HepG2 (cell line): Measurements from ENCODE around the gene QKI. TPM values are rescaled to one million over a fixed set of nuclear protein-coding genes. Genes with fewer than 3 reads are reported as not detected.

Source experiments
- MTF1 ChIP-seq: sonication (generic); formaldehyde crosslinking; IDR thresholded peaks from 2 replicates; pipeline ENCODE4 v1.5.0; 2020; ENCODE audit warnings: missing genetic modification reagents
- NONO ChIP-seq, 2 experiments: fragments of 450-650 bp in 1 of 2; sonication (generic) in 1 of 2; formaldehyde crosslinking in 1 of 2; IDR thresholded peaks in 1 of 2; conservative IDR thresholded peaks in 1 of 2; 2 replicates each; pipeline versions ENCODE4 v1.6.1 to v1.8.0; 2017 to 2022; ENCODE audit warnings: mild to moderate bottlenecking in 1 of 2, missing genetic modification reagents in 1 of 2, moderate library complexity in 1 of 2
- NPAS2 ChIP-seq: sonication (generic); formaldehyde crosslinking; IDR thresholded peaks from 2 replicates; pipeline ENCODE4 v1.8.0; 2022; ENCODE audit warnings: mild to moderate bottlenecking, missing genetic modification reagents, borderline replicate concordance
- REL ChIP-seq: sonication (generic); formaldehyde crosslinking; conservative IDR thresholded peaks from 2 replicates; pipeline ENCODE4 v1.8.0; 2022; ENCODE audit warnings: mild to moderate bottlenecking, missing genetic modification reagents, moderate library complexity
- ZBTB33 ChIP-seq: sonication (generic); formaldehyde crosslinking; IDR thresholded peaks from 2 replicates; pipeline ENCODE4 v1.4.0; 2020; ENCODE audit warnings: missing genetic modification reagents
- ZNF609 ChIP-seq: sonication (generic); formaldehyde crosslinking; IDR thresholded peaks from 2 replicates; pipeline ENCODE4 v1.4.0; 2020; ENCODE audit warnings: mild to moderate bottlenecking, missing genetic modification reagents, borderline replicate concordance
- polyA plus RNA-seq, 8 experiments: library from polyadenylated mRNA; depleted of rRNA in 3 of 8; stranded (reverse) in 7 of 8; unstranded in 1 of 8; fragments of >200 nt; fragmentation: Illumina TruSeq in 4 of 8; extraction: Trizol in 4 of 8; gene quantifications; 2 replicates each; pipeline versions ENCODE4 v1.2.1 to v1.2.3, GENCODE V29; 2011 to 2016; ENCODE audit warnings: low read depth in 4 of 8, missing spikeins in 1 of 8, mixed read lengths in 1 of 8; ENCODE audit not compliant: insufficient read depth in 1 of 8
- total RNA-seq, 5 experiments: library from RNA; depleted of rRNA; stranded (reverse); fragments of >200 nt; fragmentation: Illumina TruSeq; extraction: Trizol; gene quantifications; 2 replicates each; pipeline ENCODE4 v1.2.3, GENCODE V29; 2016; ENCODE audit warnings: low read depth in 1 of 5

The QKI gene
- total and polyA plus RNA-seq, 2 of the 13 experiments (the other 11 are each of a cell fraction or from before 2014, with no cell fraction given), result 136 to 137 TPM

- no peak for TF ChIP-seq ZBTB33 (CRISPR knock-in tag)
- no peak for TF ChIP-seq NONO (IDR thresholded peaks at IDR 0.05)
- TF ChIP-seq NONO (CRISPR knock-in tag; conservative IDR thresholded peaks at IDR 0.05), result no peak
- no peak for TF ChIP-seq REL (CRISPR knock-in tag)
- no peak for TF ChIP-seq MTF1 (CRISPR knock-in tag)
- no peak for TF ChIP-seq NPAS2 (CRISPR knock-in tag)
- TF ChIP-seq ZNF609 (CRISPR knock-in tag), result no peak
Measured at GRCh38 chr6:163383912-163384311, 30.6 kb upstream of the QKI start (continued).
